NB4 (cell line): ENCODE results near the gene PROZ.
"Not testable (repeated sequence)": the region's sequence is repeated elsewhere in the genome, so short reads cannot be mapped to it uniquely, and the experiment has no call there.

Source experiments
- DNase-seq: peaks from one replicate; pipeline ENCODE4 v3.0.0; 2010; ENCODE audit warnings: low read depth
- H3K4me3 ChIP-seq: one replicate; pipeline ENCODE4 v1.5.1; 2011; ENCODE audit warnings: mild to moderate bottlenecking, low read depth, low read length, moderate library complexity
- CTCF ChIP-seq: IDR thresholded peaks from one replicate; pipeline ENCODE4 v1.5.1; 2012; ENCODE audit warnings: low read depth, low read length
- MAX ChIP-seq: IDR thresholded peaks from 2 replicates; pipeline ENCODE4 v1.6.1; 2011; ENCODE audit warnings: low read depth, low read length
- MYC ChIP-seq: IDR thresholded peaks from 2 replicates; pipeline ENCODE4 v1.6.1; 2011; ENCODE audit warnings: low read depth, low read length
- POLR2A ChIP-seq: IDR thresholded peaks from 2 replicates; pipeline ENCODE4 v1.6.1; 2011; ENCODE audit warnings: mild to moderate bottlenecking; ENCODE audit not compliant: insufficient read length; ENCODE audit errors: extremely low read depth

The PROZ gene

GRCh38 chr13:113161433-113161832, 3.0 kb downstream of the PROZ start:
- no peak for TF ChIP-seq POLR2A
- no peak for TF ChIP-seq CTCF
- no peak for TF ChIP-seq MYC
- no peak for TF ChIP-seq MAX

GRCh38 chr13:113161975-113162374, 3.5 kb downstream of the PROZ start:
- not testable (repeated sequence) for DNase-seq, H3K4me3 ChIP-seq

More at GRCh38 chr13:113161433-113161832, 3.0 kb downstream of the PROZ start:
- no peak overlapping the region for H3K4me3 ChIP-seq
- DNase-seq = no peak

GRCh38 chr13:113162783-113163685, 4.6 kb downstream of the PROZ start:
- TF ChIP-seq MYC = no peak
- TF ChIP-seq MAX = no peak
- TF ChIP-seq POLR2A = no peak
- TF ChIP-seq CTCF = no peak
- no peak for DNase-seq
- H3K4me3 ChIP-seq = no peak overlapping the region

GRCh38 chr13:113164492-113164891, 6.0 kb downstream of the PROZ start:
- H3K4me3 ChIP-seq = no peak overlapping the region
- TF ChIP-seq CTCF = no peak
- TF ChIP-seq MAX = 0 out of 2 replicates have a peak, but pooled peaks have one; percentile 2
- peak; percentile 38 for DNase-seq

GRCh38 chr13:113166266-113166665, 7.8 kb downstream of the PROZ start:
- TF ChIP-seq MYC = no peak
- no peak for TF ChIP-seq POLR2A
- no peak for TF ChIP-seq MAX
- TF ChIP-seq CTCF = no peak
- H3K4me3 ChIP-seq = no peak overlapping the region
- DNase-seq = no peak

GRCh38 chr13:113166681-113167080, 8.2 kb downstream of the PROZ start:
- TF ChIP-seq MAX (no peak), CTCF (no peak), POLR2A (no peak), MYC (no peak)
- no peak overlapping the region for H3K4me3 ChIP-seq
- DNase-seq = no peak
